HEK293T (cell line): ENCODE data around the gene LCE2A.

Experiments used
- ELF4 ChIP-seq: fragments of 450-650 bp; IDR thresholded peaks from 2 replicates; pipeline ENCODE4 v1.6.1; 2017; ENCODE audit warnings: antibody characterized with exemption
- FOXA1 ChIP-seq: fragments of 450-650 bp; IDR thresholded peaks from 2 replicates; pipeline ENCODE4 v1.6.1; 2016; ENCODE audit warnings: mild to moderate bottlenecking
- FOXK2 ChIP-seq: fragments of 450-650 bp; IDR thresholded peaks from 2 replicates; pipeline ENCODE4 v1.6.1; 2016; ENCODE audit warnings: mild to moderate bottlenecking
- FOXM1 ChIP-seq: fragments of 450-650 bp; IDR thresholded peaks from 2 replicates; pipeline ENCODE4 v1.6.1; 2017; ENCODE audit warnings: mild to moderate bottlenecking, borderline replicate concordance
- L3MBTL2 ChIP-seq: fragments of 450-650 bp; conservative IDR thresholded peaks from 2 replicates; pipeline ENCODE4 v1.6.1; 2016; ENCODE audit warnings: mild to moderate bottlenecking
- SP1 ChIP-seq: fragments of 450-650 bp; IDR thresholded peaks from 2 replicates; pipeline ENCODE4 v1.6.1; 2017
- TARDBP ChIP-seq: fragments of 450-650 bp; IDR thresholded peaks from 2 replicates; pipeline ENCODE4 v1.6.1; 2016
- TF ChIP-seq, protein P1 (sequence below): fragments of 450-650 bp; IDR thresholded peaks from 2 replicates; pipeline ENCODE4 v1.6.1; 2016

DNA sequence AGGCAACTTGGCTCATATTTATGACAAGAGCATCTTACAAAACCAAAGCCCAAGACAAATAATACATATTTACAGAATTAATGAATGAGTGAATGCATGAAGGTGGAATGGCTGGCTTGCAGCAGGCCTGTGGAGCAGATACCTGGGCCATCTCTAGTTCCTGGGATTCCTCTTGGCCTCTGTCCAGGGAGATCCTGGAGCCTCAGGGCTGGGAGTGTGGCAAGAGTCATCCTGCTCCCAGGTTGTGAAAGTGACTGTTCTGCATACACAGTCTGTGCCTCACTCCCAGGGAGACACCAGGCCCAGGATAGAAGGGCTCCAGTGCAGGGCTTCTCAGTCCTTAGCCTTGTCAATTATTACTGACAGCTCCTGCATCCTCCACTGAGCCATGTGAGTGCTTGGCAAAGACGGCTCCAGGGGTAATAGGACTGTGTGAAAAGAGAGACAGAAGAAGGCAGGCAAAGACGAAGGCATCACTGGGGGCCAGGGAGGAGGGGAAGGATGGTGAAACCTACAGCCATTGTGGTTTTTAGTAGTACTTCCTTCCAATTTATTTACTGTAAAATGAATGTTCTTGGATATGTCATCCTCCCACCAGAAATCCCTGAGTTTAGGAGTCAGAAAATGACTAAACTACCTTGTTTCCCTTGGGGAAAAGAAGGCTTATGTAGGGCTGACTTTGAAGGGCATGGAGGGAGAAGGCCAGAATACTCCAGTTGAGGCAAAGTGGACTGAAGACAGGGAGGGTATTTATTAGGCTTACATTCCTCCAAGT lies 45.4 kb downstream of the LCE2A start:
- TF ChIP-seq FOXA1 (no peak), FOXM1 (no peak), SP1 (no peak), ELF4 (no peak), TARDBP (no peak), L3MBTL2 (no peak), FOXK2 (no peak)
- TF ChIP-seq, protein P1, sequence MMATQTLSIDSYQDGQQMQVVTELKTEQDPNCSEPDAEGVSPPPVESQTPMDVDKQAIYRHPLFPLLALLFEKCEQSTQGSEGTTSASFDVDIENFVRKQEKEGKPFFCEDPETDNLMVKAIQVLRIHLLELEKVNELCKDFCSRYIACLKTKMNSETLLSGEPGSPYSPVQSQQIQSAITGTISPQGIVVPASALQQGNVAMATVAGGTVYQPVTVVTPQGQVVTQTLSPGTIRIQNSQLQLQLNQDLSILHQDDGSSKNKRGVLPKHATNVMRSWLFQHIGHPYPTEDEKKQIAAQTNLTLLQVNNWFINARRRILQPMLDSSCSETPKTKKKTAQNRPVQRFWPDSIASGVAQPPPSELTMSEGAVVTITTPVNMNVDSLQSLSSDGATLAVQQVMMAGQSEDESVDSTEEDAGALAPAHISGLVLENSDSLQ = no peak
